Peyer's patch (tissue), 4 donors: ENCODE measurements around the gene JAK1. TPM values are rescaled to one million over a fixed set of nuclear protein-coding genes. Genes with fewer than 3 reads are reported as not detected.

ENCODE experiments used
- DNase-seq, 3 donors: peaks; one replicate each; pipeline ENCODE4 v3.0.0-alpha.2; 2017 to 2019
- H3K27ac ChIP-seq, 4 donors: fragments of 200-600 bp; sonication (generic); one replicate each; pipeline ENCODE4 v1.5.1; 2016 to 2019
- H3K27me3 ChIP-seq, 2 donors: fragments of 200-600 bp; sonication (generic); one replicate each; pipeline ENCODE4 v1.5.1; 2019
- H3K36me3 ChIP-seq, 3 donors: fragments of 200-600 bp; sonication (generic); one replicate each; pipeline ENCODE4 v1.5.1; 2016 to 2019
- H3K4me1 ChIP-seq, 4 donors: fragments of 200-600 bp; sonication (generic); one replicate each; pipeline ENCODE4 v1.5.1; 2016 to 2019
- H3K4me3 ChIP-seq, 4 donors: fragments of 200-600 bp; sonication (generic); 1 replicate in 3 of 4; 2 replicates in 1 of 4; pipeline ENCODE4 v1.5.1; 2016 to 2019; ENCODE audit warnings: mild to moderate bottlenecking in 1 of 4
- H3K9me3 ChIP-seq, 4 donors: fragments of 200-600 bp; sonication (generic); one replicate each; pipeline ENCODE4 v1.5.1; 2016 to 2019; ENCODE audit warnings: mild to moderate bottlenecking in 1 of 4
- CTCF ChIP-seq, 6 experiments: fragments of 450-650 bp in 4 of 6; fragments of 200-600 bp in 2 of 6; sonication (generic) in 1 of 6; IDR thresholded peaks; one replicate each; pipeline ENCODE4 v1.5.1; 2017 to 2019; ENCODE audit warnings: antibody characterized with exemption in 6 of 6, mild to moderate bottlenecking in 3 of 6, moderate library complexity in 1 of 6
- POLR2A ChIP-seq, 2 donors: fragments of 450-650 bp; IDR thresholded peaks; one replicate each; pipeline ENCODE4 v1.5.1; 2017; ENCODE audit warnings: antibody characterized with exemption in 2 of 2, mild to moderate bottlenecking in 2 of 2, moderate library complexity in 2 of 2
- total RNA-seq, 4 donors: library from RNA; depleted of rRNA; stranded (reverse); fragments of >200 nt; gene quantifications; one replicate each; pipeline ENCODE4 v1.1.0, GENCODE V29; 2016

Gene JAK1
- total RNA-seq, 4 donors from 2014 or later = 116 to 251 (median 126) TPM

GRCh38 chr1:64844175-64844574 is 122.2 kb downstream of the JAK1 start:
- Histone ChIP-seq H3K27ac (no peak overlapping the region), H3K9me3 (no peaks in the 10 kb centered on the region), H3K27me3 (no peaks in the 10 kb centered on the region), H3K36me3 (peaks cover 0 to 84% (median 0%) of the 10 kb centered on the region in 3 donors), H3K4me3 (no peak overlapping the region), H3K4me1 (no peaks in the 10 kb centered on the region)
- no peak for TF ChIP-seq CTCF (IDR thresholded peaks at IDR 0.05)
- TF ChIP-seq POLR2A (IDR thresholded peaks at IDR 0.05) = no peak
- no peak for DNase-seq

DNA sequence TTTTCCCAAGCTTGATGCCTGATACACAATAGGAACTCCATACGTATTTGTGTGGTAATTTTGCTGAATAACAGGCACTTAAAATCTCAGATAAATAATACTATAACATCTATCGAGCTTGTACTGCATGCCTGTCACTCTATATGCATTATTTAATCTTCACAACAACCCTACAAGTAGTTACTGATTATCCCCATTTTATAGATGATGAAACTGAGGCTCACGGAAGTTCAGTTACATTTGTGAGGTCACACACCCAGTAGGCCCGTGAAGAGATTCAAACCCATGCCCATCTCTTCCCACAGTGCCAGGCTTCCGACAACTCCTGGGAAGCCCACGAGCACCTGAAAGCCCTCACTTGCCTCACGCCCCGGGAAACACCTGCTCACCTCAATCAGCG is 122.7 kb downstream of the JAK1 start:
- H3K9me3 ChIP-seq = no peaks in the 10 kb centered on the region
- no peaks in the 10 kb centered on the region for H3K27me3 ChIP-seq
- no peak for TF ChIP-seq POLR2A (IDR thresholded peaks at IDR 0.05)
- no peak for TF ChIP-seq CTCF (IDR thresholded peaks at IDR 0.05)
- no peak for DNase-seq
- no peak overlapping the region for H3K27ac ChIP-seq
- peaks cover 0 to 82% (median 0%) of the 10 kb centered on the region in 3 donors for H3K36me3 ChIP-seq
- H3K4me1 ChIP-seq = no peaks in the 10 kb centered on the region
- no peak overlapping the region for H3K4me3 ChIP-seq

GRCh38 chr1:64842224-64842623 is 124.1 kb downstream of the JAK1 start:
- no peaks in the 10 kb centered on the region for H3K27me3 ChIP-seq
- H3K9me3 ChIP-seq = no peaks in the 10 kb centered on the region
- no peaks in the 10 kb centered on the region for H3K4me1 ChIP-seq
- no peak overlapping the region for H3K27ac ChIP-seq
- no peak overlapping the region for H3K4me3 ChIP-seq
- TF ChIP-seq POLR2A (IDR thresholded peaks at IDR 0.05) (no peak), CTCF (IDR thresholded peaks at IDR 0.05) (no peak)
- no peak for DNase-seq
- peaks cover 0 to 83% (median 0%) of the 10 kb centered on the region in 3 donors for H3K36me3 ChIP-seq

GRCh38 chr1:64841330-64842065 is 124.9 kb downstream of the JAK1 start:
- Histone ChIP-seq H3K27ac (no peak overlapping the region), H3K4me1 (no peaks in the 10 kb centered on the region), H3K4me3 (no peak overlapping the region), H3K36me3 (peaks cover 0 to 83% (median 0%) of the 10 kb centered on the region in 3 donors), H3K27me3 (no peaks in the 10 kb centered on the region), H3K9me3 (no peaks in the 10 kb centered on the region)
- TF ChIP-seq POLR2A (IDR thresholded peaks at IDR 0.05) (no peak), CTCF (IDR thresholded peaks at IDR 0.05) (no peak)
- DNase-seq = no peak

GRCh38 chr1:64839732-64840405 is 126.5 kb downstream of the JAK1 start:
- Histone ChIP-seq H3K4me3 (no peak overlapping the region), H3K36me3 (peaks cover 0 to 82% (median 0%) of the 10 kb centered on the region in 3 donors), H3K27ac (no peak overlapping the region), H3K4me1 (no peaks in the 10 kb centered on the region), H3K9me3 (no peaks in the 10 kb centered on the region), H3K27me3 (no peaks in the 10 kb centered on the region)
- no peak for DNase-seq
- no peak for TF ChIP-seq POLR2A (IDR thresholded peaks at IDR 0.05)
- TF ChIP-seq CTCF (IDR thresholded peaks at IDR 0.05) = no peak
